SJCRH30 (cell line): Measurements from ENCODE around the gene PLCD1. TPM values are rescaled to one million over a fixed set of nuclear protein-coding genes. Genes with fewer than 3 reads are reported as not detected.
A peak's percentile ranks its signal among the peaks of the same experiment; 100 is the strongest.
"Not testable (repeated sequence)": the region's sequence is repeated elsewhere in the genome, so short reads cannot be mapped to it uniquely, and the experiment has no call there.

ENCODE experiments used
- DNase-seq, 2 experiments: peaks; one replicate each; pipeline ENCODE4 v3.0.0-alpha.2; 2015 to 2020
- H3K27ac ChIP-seq: fragments of 250-450 bp; sonication (Bioruptor Pico); 2 replicates; pipeline ENCODE4 v1.5.1; 2020; ENCODE audit warnings: mild to moderate bottlenecking, moderate library complexity
- H3K27me3 ChIP-seq: fragments of 250-450 bp; sonication (Bioruptor Pico); 2 replicates; pipeline ENCODE4 v1.5.1; 2020; ENCODE audit warnings: mild to moderate bottlenecking, moderate library complexity
- H3K36me3 ChIP-seq: fragments of 250-450 bp; sonication (Bioruptor Pico); 2 replicates; pipeline ENCODE4 v1.5.1; 2020; ENCODE audit warnings: mild to moderate bottlenecking, moderate library complexity
- H3K4me1 ChIP-seq: fragments of 250-450 bp; sonication (Bioruptor Pico); 2 replicates; pipeline ENCODE4 v1.5.1; 2020; ENCODE audit warnings: mild to moderate bottlenecking, moderate library complexity
- H3K4me3 ChIP-seq: fragments of 250-450 bp; sonication (Bioruptor Pico); 2 replicates; pipeline ENCODE4 v1.5.1; 2020; ENCODE audit warnings: mild to moderate bottlenecking, moderate library complexity
- H3K9me3 ChIP-seq: fragments of 250-450 bp; sonication (Bioruptor Pico); replicated peaks from 2 replicates; pipeline ENCODE4 v1.5.1; 2020; ENCODE audit warnings: mild to moderate bottlenecking, moderate library complexity
- total RNA-seq: library from RNA; depleted of rRNA; stranded (reverse); fragments of >200 nt; shearing (Covaris generic); gene quantifications from 2 replicates; pipeline ENCODE4 v1.2.3, GENCODE V29; 2014

The PLCD1 gene
- total RNA-seq, 1 experiment from 2014 or later = 1.3 TPM

- Histone ChIP-seq H3K27ac (no peak overlapping the region), H3K27me3 (no peaks in the 10 kb centered on the region), H3K36me3 (no peaks in the 10 kb centered on the region), H3K9me3 (no peaks in the 10 kb centered on the region), H3K4me1 (no peaks in the 10 kb centered on the region), H3K4me3 (no peak overlapping the region)
- DNase-seq = no peak
Observed at GRCh38 chr3:38046027-38046426, 16.6 kb upstream of the PLCD1 start.

DNA sequence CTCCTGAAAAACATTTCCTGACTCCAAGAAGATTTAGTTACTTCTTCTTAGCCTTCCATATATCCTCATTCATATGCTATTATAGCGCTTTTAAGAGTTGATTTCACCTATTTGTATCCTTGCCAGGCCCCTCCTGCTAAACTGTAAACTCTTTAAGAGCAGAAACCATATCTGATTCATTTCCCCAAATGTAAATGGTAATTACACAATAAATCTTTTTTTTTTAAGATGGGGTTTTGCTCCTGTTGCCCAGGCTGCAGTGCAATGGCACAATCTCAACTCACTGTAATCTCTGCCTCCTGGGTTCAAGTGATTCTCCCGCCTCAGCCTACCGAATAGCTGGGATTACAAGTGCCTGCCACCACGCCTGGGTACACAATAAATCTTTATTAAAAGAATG, 14.0 kb upstream of the PLCD1 start:
- Histone ChIP-seq H3K4me1 (no peaks in the 10 kb centered on the region), H3K27me3 (no peaks in the 10 kb centered on the region), H3K9me3 (no peaks in the 10 kb centered on the region), H3K36me3 (no peaks in the 10 kb centered on the region), H3K4me3 (no peak overlapping the region), H3K27ac (no peak overlapping the region)
- no peak for DNase-seq

- H3K4me1 ChIP-seq = no peaks in the 10 kb centered on the region
Observed at GRCh38 chr3:38040401-38040800, 11.0 kb upstream of the PLCD1 start.

GRCh38 chr3:38039899-38040261, 10.4 kb upstream of the PLCD1 start:
- H3K27me3 ChIP-seq = no peaks in the 10 kb centered on the region
- no peaks in the 10 kb centered on the region for H3K36me3 ChIP-seq
- H3K27ac ChIP-seq = no peak overlapping the region
- H3K4me3 ChIP-seq = no peak overlapping the region
- no peak for DNase-seq
- H3K9me3 ChIP-seq = no peaks in the 10 kb centered on the region
- no peaks in the 10 kb centered on the region for H3K4me1 ChIP-seq

More at GRCh38 chr3:38040401-38040800, 11.0 kb upstream of the PLCD1 start:
- Histone ChIP-seq H3K36me3 (no peaks in the 10 kb centered on the region), H3K9me3 (no peaks in the 10 kb centered on the region), H3K27ac (no peak overlapping the region), H3K27me3 (no peaks in the 10 kb centered on the region), H3K4me3 (no peak overlapping the region)
- DNase-seq = no peak

GRCh38 chr3:38039101-38039898, 9.9 kb upstream of the PLCD1 start, which contains the start of gene DLEC1:
TSS of gene DLEC1 (plus strand) at chr3:38039208. CDS start at chr3:38039226, 18 bp downstream.
- Histone ChIP-seq H3K4me1 (no peaks in the 10 kb centered on the region), H3K9me3 (no peaks in the 10 kb centered on the region), H3K27me3 (no peaks in the 10 kb centered on the region), H3K4me3 (no peak within 1 kb of the TSS), H3K27ac (no peak within 1 kb of the TSS), H3K36me3 (no peaks in the 10 kb centered on the region)
- no peak for DNase-seq

DNA sequence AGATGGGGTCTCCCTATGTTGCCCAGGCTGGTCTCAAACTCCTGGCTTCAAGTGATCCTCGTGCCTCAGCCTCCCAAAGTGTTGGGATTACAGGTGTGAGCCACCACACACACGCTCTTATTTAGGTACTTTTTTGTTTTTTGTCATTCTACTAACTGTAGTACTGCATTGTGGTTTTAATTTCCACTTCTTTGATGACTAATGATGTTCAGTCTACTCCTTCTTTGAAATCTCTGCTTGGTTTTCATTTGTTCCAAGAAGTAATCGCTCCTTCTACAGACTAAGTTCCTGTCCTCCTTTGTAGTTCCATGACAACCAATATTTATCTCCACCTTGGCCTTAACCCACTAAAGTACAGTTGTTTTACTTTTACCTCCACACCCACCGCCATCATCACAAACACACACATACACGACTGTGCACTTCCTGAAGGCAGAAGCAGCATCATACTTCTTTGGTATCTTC, 9.0 kb upstream of the PLCD1 start:
- H3K36me3 ChIP-seq = no peaks in the 10 kb centered on the region
- no peak overlapping the region for H3K4me3 ChIP-seq
- H3K9me3 ChIP-seq = no peaks in the 10 kb centered on the region
- H3K27me3 ChIP-seq = no peaks in the 10 kb centered on the region
- H3K27ac ChIP-seq = no peak overlapping the region
- no peaks in the 10 kb centered on the region for H3K4me1 ChIP-seq
- no peak for DNase-seq

DNA sequence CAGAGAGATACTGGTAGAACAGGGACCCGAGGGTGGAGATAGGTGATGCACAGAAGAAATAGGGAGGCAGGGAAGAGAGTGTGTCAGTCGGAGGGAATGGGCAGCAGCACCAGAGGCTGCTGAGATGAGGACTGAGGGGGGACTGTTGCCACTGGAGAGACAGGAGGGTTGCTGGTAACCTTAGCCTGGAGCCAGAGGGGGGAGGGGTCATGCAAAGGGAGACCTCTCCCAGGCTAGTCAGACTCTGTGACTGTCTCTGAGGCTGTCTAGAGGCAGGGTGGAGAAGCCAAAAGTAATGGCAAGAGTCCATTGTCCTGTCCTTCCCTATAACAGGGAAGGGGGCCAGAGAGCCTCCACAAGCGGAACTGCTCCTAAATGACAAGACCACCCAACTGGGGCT, 7.5 kb upstream of the PLCD1 start:
- Histone ChIP-seq H3K4me1 (no peaks in the 10 kb centered on the region), H3K27ac (no peak overlapping the region), H3K36me3 (no peaks in the 10 kb centered on the region), H3K4me3 (no peak overlapping the region), H3K9me3 (no peaks in the 10 kb centered on the region), H3K27me3 (no peaks in the 10 kb centered on the region)
- DNase-seq = no peak

DNA sequence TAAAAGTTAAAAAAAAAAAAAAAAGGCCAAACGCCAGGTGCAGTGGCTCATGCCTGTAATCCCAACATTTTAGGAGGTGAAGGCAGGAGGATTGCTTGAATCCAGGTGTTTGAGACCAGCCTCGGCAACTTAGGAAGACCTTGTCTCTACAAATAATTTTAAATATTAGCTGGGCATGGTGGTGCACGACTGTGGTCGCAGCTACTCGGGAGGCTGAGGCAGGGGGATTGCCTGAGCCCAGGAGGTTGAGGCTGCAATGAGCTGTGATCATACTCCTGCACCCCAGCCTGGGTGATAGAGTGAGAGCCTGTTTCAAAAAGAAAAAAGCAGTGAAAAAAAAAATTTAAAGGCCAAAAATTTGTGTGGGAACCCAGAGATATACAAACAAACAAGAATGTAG, 6.8 kb upstream of the PLCD1 start:
- H3K4me3 ChIP-seq = no peak overlapping the region
- DNase-seq = no peak

DNA sequence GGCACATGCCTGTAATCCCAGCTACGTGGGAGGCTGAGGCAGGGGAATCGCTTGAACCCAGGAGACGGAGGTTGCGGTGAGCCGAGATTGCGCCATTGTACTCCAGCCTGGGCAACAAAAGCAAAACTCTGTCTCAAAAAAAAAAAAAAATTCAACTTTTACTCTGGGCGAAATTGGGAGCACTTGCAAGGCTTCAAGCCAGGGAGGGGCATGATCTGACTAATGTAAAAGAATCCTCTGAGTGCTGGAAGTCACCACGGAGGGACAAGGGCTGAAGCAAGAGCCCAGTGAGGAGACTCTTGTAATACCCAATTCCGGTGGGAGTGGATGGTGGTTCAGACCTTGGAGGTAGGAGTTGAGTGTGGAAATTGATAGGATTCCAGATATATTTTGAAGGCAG, 4.9 kb upstream of the PLCD1 start:
- not testable (repeated sequence) for DNase-seq, H3K27me3 ChIP-seq, H3K36me3 ChIP-seq, H3K9me3 ChIP-seq, H3K4me3 ChIP-seq, H3K27ac ChIP-seq, H3K4me1 ChIP-seq

More for the DNA sequence above, 6.8 kb upstream of the PLCD1 start:
- Histone ChIP-seq H3K36me3 (no peaks in the 10 kb centered on the region), H3K27me3 (no peaks in the 10 kb centered on the region), H3K9me3 (no peaks in the 10 kb centered on the region), H3K4me1 (no peaks in the 10 kb centered on the region), H3K27ac (no peak overlapping the region)

DNA sequence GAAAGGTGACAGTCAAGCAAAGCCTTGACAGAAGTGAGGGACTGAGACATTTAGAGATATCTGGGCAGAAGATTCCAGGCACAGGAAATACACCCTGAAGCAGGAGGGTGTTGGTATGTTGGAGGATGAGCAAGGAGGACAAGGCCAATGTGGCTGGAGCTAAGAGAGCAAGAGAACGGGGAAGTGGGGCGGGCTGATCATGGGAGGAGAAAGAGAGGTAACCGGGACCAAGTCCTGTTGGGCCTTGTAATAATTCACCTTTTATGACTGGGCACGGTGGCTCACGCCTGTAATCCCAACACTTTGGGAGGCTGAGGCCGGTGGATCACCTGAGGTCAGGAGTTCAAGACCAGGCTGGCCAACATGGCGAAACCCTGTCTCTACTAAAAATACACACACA, 4.1 kb upstream of the PLCD1 start:
- DNase-seq, H3K27ac ChIP-seq, H3K27me3 ChIP-seq, H3K4me1 ChIP-seq, H3K9me3 ChIP-seq, H3K36me3 ChIP-seq, H3K4me3 ChIP-seq: not testable (repeated sequence)

- Histone ChIP-seq H3K27me3 (no peaks in the 10 kb centered on the region), H3K9me3 (no peaks in the 10 kb centered on the region), H3K36me3 (no peaks in the 10 kb centered on the region), H3K4me3 (no peak overlapping the region), H3K4me1 (no peaks in the 10 kb centered on the region), H3K27ac (no peak overlapping the region)
- DNase-seq = no peak
Observed at GRCh38 chr3:38032328-38032865, 3.0 kb upstream of the PLCD1 start.

GRCh38 chr3:38031022-38031994, 1.9 kb upstream of the PLCD1 start:
- Histone ChIP-seq H3K9me3 (no peaks in the 10 kb centered on the region), H3K36me3 (no peaks in the 10 kb centered on the region), H3K4me3 (no peak overlapping the region), H3K27ac (no peak overlapping the region), H3K27me3 (no peaks in the 10 kb centered on the region), H3K4me1 (no peaks in the 10 kb centered on the region)
- DNase-seq = no peak

DNA sequence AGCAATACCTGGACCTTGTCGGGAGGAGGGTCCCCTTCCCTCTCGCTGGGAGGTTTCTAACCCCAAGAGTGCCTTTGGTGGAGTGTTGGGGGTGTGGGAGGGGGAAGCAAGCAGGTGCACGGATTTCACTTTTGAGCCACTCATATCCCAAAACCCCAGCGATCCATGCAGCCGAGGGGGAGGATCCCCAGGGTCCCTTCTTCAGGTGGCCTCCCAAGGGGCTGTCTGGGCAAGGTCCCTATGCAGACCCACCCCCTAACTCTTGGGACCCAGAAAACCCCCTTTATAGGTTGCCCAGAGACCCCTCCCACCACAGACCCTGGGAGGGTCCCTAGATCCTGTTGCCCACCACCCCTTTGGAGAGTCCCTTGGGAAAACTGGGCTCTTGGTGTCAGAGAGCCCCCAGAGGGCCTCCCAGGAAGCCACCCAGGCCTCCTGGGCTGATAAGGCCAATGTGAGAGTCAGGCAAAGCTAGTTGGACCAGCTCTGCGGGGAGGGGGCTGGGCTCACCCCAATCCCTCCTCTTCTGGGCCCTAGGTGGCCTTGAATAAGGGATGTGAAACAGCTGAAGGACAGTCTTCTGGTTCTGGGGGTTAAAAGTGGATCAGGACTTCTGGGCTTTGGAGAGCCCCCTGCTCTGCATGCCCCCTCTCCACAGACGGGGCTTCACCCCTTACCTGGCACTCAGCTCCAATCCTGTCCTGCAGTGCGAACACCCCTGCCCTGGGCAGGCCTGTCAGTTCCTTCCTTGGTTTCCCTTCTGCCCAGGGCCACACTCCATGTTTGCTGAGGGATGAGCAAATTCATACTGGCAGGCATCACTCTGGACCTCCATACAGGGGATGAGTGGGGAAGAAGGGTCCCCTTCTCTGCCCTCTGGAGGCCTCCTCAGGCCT, 932 bp upstream of the PLCD1 start:
- H3K36me3 ChIP-seq = no peaks in the 10 kb centered on the region
- H3K27me3 ChIP-seq = no peaks in the 10 kb centered on the region
- no peaks in the 10 kb centered on the region for H3K9me3 ChIP-seq
- no peak for DNase-seq
- H3K27ac ChIP-seq = no peak overlapping the region
- peaks cover 4% of the 10 kb centered on the region; the same call in 1 of the 2 replicates for H3K4me1 ChIP-seq
- peak overlapping the region; percentile 46 for H3K4me3 ChIP-seq
